Lung (tissue), 13 donors: ENCODE measurements around the gene QRSL1. TPM values are rescaled to one million over a fixed set of nuclear protein-coding genes. Genes with fewer than 3 reads are reported as not detected.

ENCODE experiments used
- ATAC-seq: fragments of 200-7000 bp; cut with Tn5 transposase; one replicate; pipeline ENCODE4 v1.9.1; 2020; ENCODE audit warnings: moderate number of reproducible peaks; ENCODE audit not compliant: insufficient read depth, low FRiP score
- DNase-seq, 3 donors: peaks; one replicate each; pipeline ENCODE4 v3.0.0-alpha.2; 2013 to 2017
- H3K27ac ChIP-seq, 2 donors: one replicate each; pipeline ENCODE4 v1.5.1; 2013; ENCODE audit warnings: mild to moderate bottlenecking in 2 of 2, moderate library complexity in 2 of 2, control low read depth in 1 of 2, inconsistent platforms in 1 of 2, low read depth in 1 of 2, low read length in 1 of 2
- H3K27me3 ChIP-seq, 3 donors: one replicate each; pipeline ENCODE4 v1.5.1; 2013; ENCODE audit warnings: low read length in 2 of 3; ENCODE audit not compliant: control insufficient read depth in 3 of 3, insufficient read depth in 3 of 3
- H3K36me3 ChIP-seq, 4 donors: one replicate each; pipeline ENCODE4 v1.5.1; 2013; ENCODE audit warnings: low read length in 4 of 4, mild to moderate bottlenecking in 1 of 4, moderate library complexity in 1 of 4; ENCODE audit not compliant: control insufficient read depth in 4 of 4, insufficient read depth in 4 of 4
- H3K4me1 ChIP-seq, 5 donors: one replicate each; pipeline ENCODE4 v1.5.1; 2013; ENCODE audit warnings: low read length in 5 of 5, mild to moderate bottlenecking in 2 of 5, moderate library complexity in 1 of 5; ENCODE audit not compliant: control insufficient read depth in 5 of 5, insufficient read depth in 5 of 5
- H3K4me3 ChIP-seq: one replicate; pipeline ENCODE4 v1.5.1; 2013; ENCODE audit warnings: mild to moderate bottlenecking, control low read depth, moderate library complexity
- H3K9ac ChIP-seq, 2 donors: one replicate each; pipeline ENCODE4 v1.5.1; 2013; ENCODE audit warnings: low read length in 2 of 2, control low read depth in 1 of 2; ENCODE audit not compliant: insufficient read depth in 1 of 2
- H3K9me3 ChIP-seq, 4 donors: one replicate each; pipeline ENCODE4 v1.5.1; 2013; ENCODE audit warnings: low read length in 3 of 4, mild to moderate bottlenecking in 1 of 4, moderate library complexity in 1 of 4; ENCODE audit not compliant: control insufficient read depth in 4 of 4, insufficient read depth in 3 of 4
- CTCF ChIP-seq: IDR thresholded peaks from 2 replicates; pipeline ENCODE4 v1.5.1; 2012; ENCODE audit warnings: mild to moderate bottlenecking; ENCODE audit errors: control extremely low read depth, extremely low read depth
- WGBS, 2 donors: extraction: QIAGEN DNeasy Blood & Tissue Kit; methylation state at CpG; one replicate each; pipeline ENCODE4 v1.1.7; 2013; 5-methylcytosine and 5-hydroxymethylcytosine counted together
- polyA plus RNA-seq, 2 donors: library from polyadenylated mRNA; stranded (reverse); fragments of 200-250 nt; gene quantifications; one replicate each; pipeline ENCODE4 v1.2.1, GENCODE V29; 2013
- small RNA-seq: library from RNA; depleted of rRNA; stranded (forward); fragments of <200 nt; gene quantifications from one replicate; pipeline ENCODE3, GENCODE V24; 2014; ENCODE audit warnings: low replicate concordance
- total RNA-seq, 2 donors: library from RNA; depleted of rRNA in 1 of 2; stranded (reverse); fragments of >200 nt in 1 of 2; gene quantifications; one replicate each; pipeline ENCODE4 v1.2.1, GENCODE V29; 2014 to 2021
- donor health status: control.
- donor health status: control.
- donor health status: Bipolar disorder and iron deficiency.
- donor health status: healthy.
- donor health status: DM: yes; HTN: yes; CAD: no.

The QRSL1 gene
- total and polyA plus RNA-seq, 4 donors, result 5.3 to 14.6 (median 7.1) TPM

GRCh38 chr6:106716966-106717365, 87.6 kb downstream of the QRSL1 start:
- H3K9me3 ChIP-seq, result no peaks in the 10 kb centered on the region
- no peaks in the 10 kb centered on the region for H3K4me1 ChIP-seq
- H3K9ac ChIP-seq, result no peak overlapping the region
- no peak for TF ChIP-seq CTCF
- no peak overlapping the region for H3K4me3 ChIP-seq
- no peaks in the 10 kb centered on the region for H3K36me3 ChIP-seq
- ATAC-seq (no peak), DNase-seq (no peak)
- H3K27me3 ChIP-seq, result no peaks in the 10 kb centered on the region
- no peak overlapping the region for H3K27ac ChIP-seq
- WGBS, 2 donors, result 76 to 89% methylated on average over 2 of the region's 2 CpGs

Small RNA genes lying within 50 kb of the gene (small RNA-seq; reads per million reads assigned to genes)
- gene RNU6-527P, result not detected

Other genes with a start within 250 kb of the QRSL1 start
- 1 to 10 TPM; 2.8 to 5.6 TPM for gene RTN4IP1, start 80 bp upstream of the QRSL1 start, total RNA-seq
- gene RTN4IP1, start 80 bp upstream of the QRSL1 start, polyA plus RNA-seq, result 1 to 10 TPM; 4.5 to 4.7 TPM